SHP77 (cell line): ENCODE measurements around the gene CUX1.

Source experiments
- DNase-seq, 2 experiments: peaks; one replicate each; lab custom pipeline; 2025; lab: John Stamatoyannopoulos, UW

CUX1 gene

GRCh38 chr7:102272075-102272916, 454.9 kb downstream of the CUX1 start:
- peak; percentile 52 to 56 for DNase-seq

GRCh38 chr7:102272917-102273748, 455.7 kb downstream of the CUX1 start:
- DNase-seq, result no peak

GRCh38 chr7:102273749-102274712, 456.6 kb downstream of the CUX1 start:
- DNase-seq, result no peak

- DNase-seq, result no peak
Observed at GRCh38 chr7:102275123-102275703, 457.8 kb downstream of the CUX1 start.

- no peak for DNase-seq
Observed at GRCh38 chr7:102277901-102278300, 460.5 kb downstream of the CUX1 start.

- DNase-seq, result peak; percentile 45 to 53
Observed at GRCh38 chr7:102279537-102280400, 462.3 kb downstream of the CUX1 start.

- no peak for DNase-seq
Observed at GRCh38 chr7:102280521-102280920, 463.1 kb downstream of the CUX1 start.

GRCh38 chr7:102281785-102282184, 464.4 kb downstream of the CUX1 start:
- no peak for DNase-seq

GRCh38 chr7:102282465-102283362, 465.3 kb downstream of the CUX1 start:
- DNase-seq, result no peak

- DNase-seq, result no peak
Observed at GRCh38 chr7:102283477-102284189, 466.2 kb downstream of the CUX1 start.

GRCh38 chr7:102284399-102284798, 467.0 kb downstream of the CUX1 start:
- DNase-seq, result no peak

- no peak for DNase-seq
Observed at GRCh38 chr7:102284891-102285539, 467.6 kb downstream of the CUX1 start.

GRCh38 chr7:102285540-102286236, 468.3 kb downstream of the CUX1 start:
- no peak for DNase-seq

- DNase-seq, result peak; percentile 40 to 43
Observed at GRCh38 chr7:102286237-102287110, 469.0 kb downstream of the CUX1 start, which contains the start of gene SH2B2. SH2B2 (plus strand) TSS chr7:102286868; CDS start chr7:102300551, 13,683 bp downstream.

GRCh38 chr7:102287111-102287980, 469.9 kb downstream of the CUX1 start:
- DNase-seq, result no peak

- no peak for DNase-seq
Observed at GRCh38 chr7:102287981-102288278, 470.5 kb downstream of the CUX1 start.
